Uterus (tissue), 4 donors: ENCODE results near the gene AGBL1. TPM values are rescaled to one million over a fixed set of nuclear protein-coding genes. Genes with fewer than 3 reads are reported as not detected.

Source experiments
- DNase-seq, 2 donors: peaks; one replicate each; pipeline ENCODE4 v3.0.0-alpha.2; 2019 to 2020
- H3K27ac ChIP-seq, 2 donors: fragments of 200-600 bp; sonication (generic); 1 replicate in 1 of 2; 2 replicates in 1 of 2; pipeline ENCODE4 v1.5.1; 2016 to 2018
- H3K27me3 ChIP-seq, 2 donors: fragments of 200-600 bp; sonication (generic); one replicate each; pipeline ENCODE4 v1.5.1; 2018 to 2019; ENCODE audit warnings: control low read depth in 1 of 2
- H3K36me3 ChIP-seq, 2 donors: fragments of 200-600 bp; sonication (generic); one replicate each; pipeline ENCODE4 v1.5.1; 2019; ENCODE audit warnings: control low read depth in 1 of 2
- H3K4me1 ChIP-seq, 2 donors: fragments of 200-600 bp; sonication (generic); one replicate each; pipeline ENCODE4 v1.5.1; 2018 to 2019; ENCODE audit warnings: control low read depth in 1 of 2
- H3K4me3 ChIP-seq, 2 donors: fragments of 200-600 bp; sonication (generic); 1 replicate in 1 of 2; 2 replicates in 1 of 2; pipeline ENCODE4 v1.5.1; 2018 to 2019; ENCODE audit warnings: mild to moderate bottlenecking in 1 of 2
- H3K9me3 ChIP-seq, 2 donors: fragments of 200-600 bp; sonication (generic); one replicate each; pipeline ENCODE4 v1.5.1; 2019; ENCODE audit warnings: control low read depth in 1 of 2
- CTCF ChIP-seq, 4 experiments: fragments of 200-600 bp in 2 of 4; fragments of 450-650 bp in 2 of 4; sonication (generic) in 2 of 4; IDR thresholded peaks; one replicate each; pipeline ENCODE4 v1.5.1; 2016 to 2019; ENCODE audit warnings: antibody characterized with exemption in 4 of 4, mild to moderate bottlenecking in 2 of 4, moderate library complexity in 1 of 4
- POLR2A ChIP-seq, 2 donors: fragments of 450-650 bp; IDR thresholded peaks; one replicate each; pipeline ENCODE4 v1.6.1; 2016; ENCODE audit warnings: antibody characterized with exemption in 2 of 2, mild to moderate bottlenecking in 1 of 2, moderate library complexity in 1 of 2
- intact Hi-C: fragments of 100-400 bp; cut with DNase I; formaldehyde crosslinking; loops from one replicate; pipeline ENCODE4 v1.15.1; 2023; ENCODE audit warnings: low total_unique reads
- total RNA-seq, 4 donors: library from RNA; depleted of rRNA in 3 of 4; stranded (reverse); fragments of >200 nt in 3 of 4; gene quantifications; one replicate each; pipeline versions ENCODE4 v1.1.0 to v1.2.4, GENCODE V29; 2014 to 2023
- donor health status: DM: yes; HTN: yes; CAD: no.

AGBL1 gene
- total RNA-seq, 4 donors from 2014 or later = 0.07 TPM; not detected in 3

GRCh38 chr15:86624261-86625036 lies 544.8 kb downstream of the AGBL1 start:
- no peak overlapping the region for H3K4me3 ChIP-seq
- TF ChIP-seq POLR2A (IDR thresholded peaks at IDR 0.05) (no peak), CTCF (IDR thresholded peaks at IDR 0.05) (no peak)
- H3K27ac ChIP-seq = no peak overlapping the region
- peak; percentile 15 to 42 for DNase-seq
- H3K27me3 ChIP-seq = no peaks in the 10 kb centered on the region
- no peaks in the 10 kb centered on the region for H3K4me1 ChIP-seq
- no peaks in the 10 kb centered on the region for H3K9me3 ChIP-seq
- intact Hi-C loops = no loop called here
- H3K36me3 ChIP-seq = no peaks in the 10 kb centered on the region

GRCh38 chr15:86629409-86630356 lies 550.0 kb downstream of the AGBL1 start:
- Histone ChIP-seq H3K36me3 (no peaks in the 10 kb centered on the region), H3K4me1 (no peaks in the 10 kb centered on the region), H3K9me3 (no peaks in the 10 kb centered on the region), H3K27me3 (no peaks in the 10 kb centered on the region), H3K4me3 (no peak overlapping the region), H3K27ac (no peak overlapping the region)
- TF ChIP-seq POLR2A (IDR thresholded peaks at IDR 0.05) (no peak), CTCF (IDR thresholded peaks at IDR 0.05) (no peak)
- intact Hi-C loops = no loop called here
- DNase-seq = no peak

- intact Hi-C loops = no loop called here
- H3K27me3 ChIP-seq = no peaks in the 10 kb centered on the region
- TF ChIP-seq POLR2A (IDR thresholded peaks at IDR 0.05) (no peak), CTCF (IDR thresholded peaks at IDR 0.05) (no peak)
- no peak for DNase-seq
- H3K27ac ChIP-seq = no peak overlapping the region
- no peaks in the 10 kb centered on the region for H3K4me1 ChIP-seq
- H3K4me3 ChIP-seq = no peak overlapping the region
- no peaks in the 10 kb centered on the region for H3K9me3 ChIP-seq
- no peaks in the 10 kb centered on the region for H3K36me3 ChIP-seq
These were observed 551.3 kb downstream of the AGBL1 start for GRCh38 chr15:86630946-86631345.

- no peaks in the 10 kb centered on the region for H3K9me3 ChIP-seq
- H3K4me1 ChIP-seq = no peaks in the 10 kb centered on the region
- H3K36me3 ChIP-seq = no peaks in the 10 kb centered on the region
- intact Hi-C loops = no loop called here
- TF ChIP-seq POLR2A (IDR thresholded peaks at IDR 0.05) = no peak
- no peak for TF ChIP-seq CTCF (IDR thresholded peaks at IDR 0.05)
- H3K27me3 ChIP-seq = no peaks in the 10 kb centered on the region
- H3K4me3 ChIP-seq = no peak overlapping the region
- no peak overlapping the region for H3K27ac ChIP-seq
- DNase-seq = no peak
These were observed 554.5 kb downstream of the AGBL1 start for GRCh38 chr15:86634146-86634545.
